Endometrium (tissue), 2 donors: Measurements from ENCODE around the gene GARIN1A.

ENCODE experiments used
- FAIRE-seq: peaks from 2 replicates; lab custom pipeline; 2012; peaks lifted over from hg19 to GRCh38; lab: Jason Lieb, UNC
- donor health status: control.
- donor health status: control.

GARIN1A gene

DNA sequence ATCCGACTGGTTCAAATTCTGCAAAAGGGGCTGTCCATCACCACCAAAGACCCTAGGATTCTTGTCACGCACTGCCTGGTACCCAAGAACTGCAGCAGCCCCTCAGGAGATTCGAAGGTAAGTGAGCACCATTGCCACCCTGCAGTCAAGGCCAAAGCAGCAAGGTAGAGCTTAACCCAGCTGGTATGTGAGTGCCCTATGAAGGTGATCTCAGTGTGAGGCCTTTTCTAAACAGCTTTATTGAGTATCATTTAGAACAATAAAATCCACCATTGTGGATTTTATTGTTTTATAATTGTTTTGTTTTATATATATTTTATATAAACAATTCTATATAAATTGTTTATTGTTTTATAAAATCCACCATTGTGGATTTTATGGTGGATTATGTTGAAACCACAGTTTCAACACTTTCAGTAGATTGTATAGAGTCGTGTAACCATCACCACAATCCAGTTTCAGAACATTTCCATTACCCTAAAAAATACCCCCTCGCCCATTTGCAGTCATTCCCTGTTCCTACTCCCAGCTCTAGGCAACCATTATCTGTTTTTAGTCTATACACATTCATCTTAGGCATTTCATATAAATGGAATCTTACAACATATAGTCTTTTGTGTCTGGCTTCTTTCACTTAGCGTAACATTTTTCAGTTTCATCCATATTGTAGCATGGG lies 47.0 kb downstream of the GARIN1A start:
- FAIRE-seq: no peak

GRCh38 chr7:128721376-128721775 lies 49.3 kb downstream of the GARIN1A start:
- FAIRE-seq: no peak
